ENCODE data around the gene SPINK1.

The SPINK1 gene, protein sequence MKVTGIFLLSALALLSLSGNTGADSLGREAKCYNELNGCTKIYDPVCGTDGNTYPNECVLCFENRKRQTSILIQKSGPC

DNA sequence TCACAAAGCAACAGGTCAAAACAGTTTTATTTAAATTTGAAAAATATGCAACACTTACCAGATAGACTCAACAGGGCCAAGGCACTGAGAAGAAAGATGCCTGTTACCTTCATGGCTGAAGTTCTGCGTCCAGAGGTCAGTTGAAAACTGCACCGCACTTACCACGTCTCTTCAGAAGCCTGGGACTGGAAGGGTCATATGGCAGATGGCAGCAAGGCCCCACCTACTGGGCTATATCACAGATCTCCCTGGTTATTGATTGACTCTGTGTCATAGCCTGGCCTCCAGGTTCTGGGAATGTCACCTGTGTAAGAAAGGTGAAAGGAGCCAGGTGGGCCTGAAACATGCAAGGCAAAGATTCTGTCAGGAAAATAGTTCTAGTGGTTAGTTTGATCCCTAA is at the start of gene SPINK1:
SPINK1 (minus strand) TSS at position 207 of the 400 bp plus-strand sequence; CDS start at position 113, 94 bp downstream.
- H3K4me3 ChIP-seq (ENCODE audit: low read depth, low read length) = no peak within 1 kb of the TSS
- TF ChIP-seq, protein P1, sequence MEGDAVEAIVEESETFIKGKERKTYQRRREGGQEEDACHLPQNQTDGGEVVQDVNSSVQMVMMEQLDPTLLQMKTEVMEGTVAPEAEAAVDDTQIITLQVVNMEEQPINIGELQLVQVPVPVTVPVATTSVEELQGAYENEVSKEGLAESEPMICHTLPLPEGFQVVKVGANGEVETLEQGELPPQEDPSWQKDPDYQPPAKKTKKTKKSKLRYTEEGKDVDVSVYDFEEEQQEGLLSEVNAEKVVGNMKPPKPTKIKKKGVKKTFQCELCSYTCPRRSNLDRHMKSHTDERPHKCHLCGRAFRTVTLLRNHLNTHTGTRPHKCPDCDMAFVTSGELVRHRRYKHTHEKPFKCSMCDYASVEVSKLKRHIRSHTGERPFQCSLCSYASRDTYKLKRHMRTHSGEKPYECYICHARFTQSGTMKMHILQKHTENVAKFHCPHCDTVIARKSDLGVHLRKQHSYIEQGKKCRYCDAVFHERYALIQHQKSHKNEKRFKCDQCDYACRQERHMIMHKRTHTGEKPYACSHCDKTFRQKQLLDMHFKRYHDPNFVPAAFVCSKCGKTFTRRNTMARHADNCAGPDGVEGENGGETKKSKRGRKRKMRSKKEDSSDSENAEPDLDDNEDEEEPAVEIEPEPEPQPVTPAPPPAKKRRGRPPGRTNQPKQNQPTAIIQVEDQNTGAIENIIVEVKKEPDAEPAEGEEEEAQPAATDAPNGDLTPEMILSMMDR (IDR thresholded peaks at IDR 0.05; ENCODE audit: low read depth, low read length) = no peak
- DNase-seq (ENCODE audit: low read depth, low spot score) = no peak
- in situ Hi-C loops (cut with HindIII; ENCODE audit: low sequenced_read_pairs) = no loop called here

DNA sequence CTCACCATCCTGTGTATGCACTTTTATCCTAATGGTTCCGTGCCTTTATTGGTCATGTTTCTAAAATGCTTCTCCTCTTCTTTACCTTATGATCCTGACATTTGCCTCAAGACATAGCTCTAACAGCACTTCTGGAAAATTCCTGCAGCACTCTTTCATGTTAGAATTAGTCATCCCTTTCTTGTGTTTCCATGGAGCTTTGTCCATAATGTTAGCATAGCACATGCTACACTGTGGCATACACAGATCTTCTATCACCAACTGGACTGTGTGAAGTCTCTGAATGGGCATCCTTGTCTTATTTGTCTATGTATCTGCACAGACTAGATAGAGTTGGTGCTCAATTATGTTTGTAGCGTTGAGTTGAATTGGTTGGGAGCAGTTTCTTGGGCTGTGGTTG is 49.0 kb upstream of the SPINK1 start:
- in situ Hi-C loops (cut with HindIII; ENCODE audit: low sequenced_read_pairs) = no loop called here
- H3K4me3 ChIP-seq (ENCODE audit: low read depth, low read length) = no peak overlapping the region
- DNase-seq (ENCODE audit: low read depth, low spot score) = no peak
- TF ChIP-seq, protein P1 (IDR thresholded peaks at IDR 0.05; ENCODE audit: low read depth, low read length) = no peak

DNA sequence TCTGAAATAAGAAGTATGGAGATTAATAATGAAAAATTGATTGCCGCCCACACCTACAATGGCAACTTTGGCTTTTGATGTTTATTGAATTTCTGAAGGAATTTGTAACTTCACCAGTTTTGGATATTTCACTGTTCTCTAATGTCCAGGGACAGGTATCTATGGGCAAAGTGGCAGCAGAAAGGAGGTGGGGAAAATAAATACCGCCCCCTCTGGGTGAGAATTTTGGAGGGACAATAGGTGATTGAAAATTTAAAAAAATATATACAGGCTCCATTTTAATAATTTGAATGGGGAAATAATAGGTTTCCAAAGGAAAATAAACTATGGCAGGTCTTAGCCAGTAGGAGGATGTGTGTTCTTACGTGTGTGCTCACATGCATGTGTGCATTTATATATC is 48.3 kb upstream of the SPINK1 start:
- no peak overlapping the region for H3K4me3 ChIP-seq (ENCODE audit: low read depth, low read length)
- TF ChIP-seq, protein P1 (IDR thresholded peaks at IDR 0.05; ENCODE audit: low read depth, low read length) = no peak
- in situ Hi-C loops (cut with HindIII; ENCODE audit: low sequenced_read_pairs) = no loop called here
- DNase-seq (ENCODE audit: low read depth, low spot score) = no peak

DNA sequence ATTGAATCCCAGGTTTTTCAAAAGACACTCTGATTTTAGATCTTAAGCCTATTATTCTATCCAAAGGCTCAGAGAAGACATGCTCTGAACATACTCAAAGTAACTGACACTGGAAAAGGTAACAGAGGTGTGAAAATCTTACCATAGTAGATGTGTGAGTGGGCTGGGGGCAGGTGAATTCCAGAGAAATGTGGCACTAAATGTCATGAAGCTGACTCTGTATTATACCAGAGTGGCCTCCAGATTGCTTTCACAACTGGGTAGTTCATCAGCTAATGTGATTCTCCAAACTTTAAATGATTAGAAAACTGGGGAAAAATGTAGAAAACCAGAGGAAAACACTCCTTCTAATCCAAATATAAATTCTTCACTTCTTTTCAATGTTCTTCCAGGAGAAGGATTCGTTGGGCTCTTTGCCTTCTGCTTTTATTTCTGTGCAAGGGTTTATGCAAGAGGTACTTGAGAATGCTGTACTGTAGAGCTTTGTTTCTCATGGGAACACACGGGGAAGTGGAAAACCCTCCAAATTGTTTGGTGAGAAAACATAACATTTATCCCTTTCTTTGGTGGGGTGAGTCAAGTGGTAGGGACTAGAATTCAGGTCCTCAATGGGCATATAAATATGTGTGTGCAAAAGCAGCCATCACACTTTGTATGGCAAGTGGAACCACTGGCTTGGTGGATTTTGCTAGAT is 46.7 kb upstream of the SPINK1 start, which contains the start of gene SCGB3A2:
SCGB3A2 (plus strand) TSS at position 646 of the 694 bp plus-strand sequence. CDS start 93 bp downstream, outside the sequence.
- in situ Hi-C loops (cut with HindIII; ENCODE audit: low sequenced_read_pairs) = no loop called here
- DNase-seq (ENCODE audit: low read depth, low spot score) = no peak
- no peak within 1 kb of the TSS for H3K4me3 ChIP-seq (ENCODE audit: low read depth, low read length)
- TF ChIP-seq, protein P1 (IDR thresholded peaks at IDR 0.05; ENCODE audit: low read depth, low read length) = no peak

DNA sequence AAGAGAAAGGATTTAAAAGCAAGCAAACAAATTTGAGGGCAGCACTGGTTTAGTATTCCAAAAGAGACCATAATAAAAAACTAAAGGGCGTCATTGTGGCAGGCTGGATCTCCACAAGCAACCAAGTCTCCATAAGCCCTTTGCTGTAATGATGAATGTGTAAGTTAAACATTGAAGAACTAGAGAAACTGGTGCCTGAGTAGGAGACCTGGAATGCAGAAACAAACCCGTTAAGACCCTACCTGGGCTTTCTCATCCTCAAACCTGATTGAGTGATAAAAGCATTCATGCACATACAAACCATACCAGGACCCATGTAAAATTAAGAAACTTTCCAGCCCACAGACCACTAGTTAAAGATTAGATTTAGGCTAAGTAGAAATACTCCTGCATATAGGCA is 45.2 kb upstream of the SPINK1 start:
- no peak overlapping the region for H3K4me3 ChIP-seq (ENCODE audit: low read depth, low read length)
- in situ Hi-C loops (cut with HindIII; ENCODE audit: low sequenced_read_pairs) = no loop called here
- TF ChIP-seq, protein P1 (IDR thresholded peaks at IDR 0.05; ENCODE audit: low read depth, low read length) = no peak

DNA sequence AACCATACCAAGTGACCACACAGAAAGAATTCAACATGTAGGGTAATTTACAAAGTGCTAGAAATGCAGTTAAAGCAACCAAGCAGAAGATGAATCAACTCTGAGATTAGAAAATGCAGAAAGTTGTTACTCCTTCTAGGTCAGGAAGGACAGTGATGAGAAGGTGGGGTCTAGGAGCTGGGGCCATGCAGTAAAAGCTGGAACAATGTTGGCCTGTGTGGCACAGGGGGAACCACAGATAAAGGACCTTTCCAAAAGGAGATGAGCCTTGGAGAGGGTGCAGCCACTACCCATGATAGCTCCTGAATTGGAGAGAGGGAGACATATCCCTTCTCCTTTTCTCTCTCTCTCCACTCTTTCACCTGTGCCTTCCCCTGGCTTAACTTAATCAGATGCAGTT is 44.7 kb upstream of the SPINK1 start:
- DNase-seq (ENCODE audit: low read depth, low spot score) = no peak
- in situ Hi-C loops (cut with HindIII; ENCODE audit: low sequenced_read_pairs) = no loop called here
- TF ChIP-seq, protein P1 (IDR thresholded peaks at IDR 0.05; ENCODE audit: low read depth, low read length) = no peak
- H3K4me3 ChIP-seq (ENCODE audit: low read depth, low read length) = no peak overlapping the region

More for the DNA sequence above, 45.2 kb upstream of the SPINK1 start:
- no peak for DNase-seq (ENCODE audit: low read depth, low spot score)
